Fibroblast of pulmonary artery (primary cell): ENCODE data around the gene PTPRE.

ENCODE experiments used
- DNase-seq: peaks from one replicate; pipeline ENCODE4 v3.0.0-alpha.2; 2010; ENCODE audit warnings: low read depth
- H3K4me3 ChIP-seq: replicated peaks from 2 replicates; pipeline ENCODE4 v1.5.1; 2011; ENCODE audit warnings: low read depth, mild to moderate bottlenecking, control low read depth, low read length, moderate library complexity
- CTCF ChIP-seq: IDR thresholded peaks from 2 replicates; pipeline ENCODE4 v1.5.1; 2011; ENCODE audit warnings: mild to moderate bottlenecking, control low read depth, low read length, inconsistent platforms; ENCODE audit errors: missing control alignments

The PTPRE gene

GRCh38 chr10:128022261-128023196, 115.6 kb downstream of the PTPRE start:
- TF ChIP-seq CTCF: no peak
- no peak for DNase-seq
- H3K4me3 ChIP-seq: no peak overlapping the region

- TF ChIP-seq CTCF: no peak
- no peak for DNase-seq
- H3K4me3 ChIP-seq: no peak overlapping the region
Measured at GRCh38 chr10:128024426-128024825, 117.5 kb downstream of the PTPRE start.

DNA sequence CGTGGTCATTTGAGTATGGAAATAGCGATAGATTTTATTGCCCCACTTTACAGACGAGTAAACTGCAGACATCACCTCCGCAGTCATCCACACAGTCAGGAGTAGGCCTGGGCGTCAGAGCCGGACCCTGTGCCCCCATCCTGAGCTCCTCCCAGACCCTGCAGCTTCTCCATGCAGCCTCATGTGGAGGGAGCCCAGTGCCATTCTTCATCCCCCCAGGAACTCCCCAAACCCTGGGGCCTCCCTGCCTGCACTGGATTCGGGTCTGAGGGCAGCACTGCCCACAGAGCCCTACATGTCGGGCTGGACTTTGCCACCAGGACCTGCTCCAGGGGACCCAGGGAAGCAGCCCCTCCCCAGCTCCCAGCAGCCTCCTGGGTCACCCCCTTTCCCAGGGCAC, 118.5 kb downstream of the PTPRE start:
- H3K4me3 ChIP-seq: no peak overlapping the region
- no peak for DNase-seq
- TF ChIP-seq CTCF: no peak

GRCh38 chr10:128025951-128026350, 119.0 kb downstream of the PTPRE start:
- H3K4me3 ChIP-seq: no peak overlapping the region
- DNase-seq: no peak
- no peak for TF ChIP-seq CTCF

- H3K4me3 ChIP-seq: no peak overlapping the region
- no peak for TF ChIP-seq CTCF
- DNase-seq: no peak
Measured at GRCh38 chr10:128026615-128027300, 119.9 kb downstream of the PTPRE start.

- no peak overlapping the region for H3K4me3 ChIP-seq
- no peak for TF ChIP-seq CTCF
Measured at GRCh38 chr10:128027306-128027705, 120.4 kb downstream of the PTPRE start.

More at GRCh38 chr10:128027306-128027705, 120.4 kb downstream of the PTPRE start:
- DNase-seq: no peak
